Calu3 (cell line): ENCODE measurements around the gene MAGEL2. TPM values are rescaled to one million over a fixed set of nuclear protein-coding genes. Genes with fewer than 3 reads are reported as not detected.

Experiments used
- BruUV-seq: library from RNA; stranded (reverse); fragments of 400-500 nt; replicated peaks from 2 replicates; lab custom pipeline; 2021; lab: Mats Ljungman, UMichigan
- CTCF ChIA-PET: fragments of 300-600 bp; sonication (Branson Sonifier 250); formaldehyde crosslinking; loops from one replicate; lab custom pipeline; 2022; ENCODE audit warnings: antibody characterized with exemption; lab: Charles Lee
- DNase-seq: peaks from one replicate; pipeline ENCODE4 v3.0.0; 2022
- H3K27ac Mint-ChIP-seq: one replicate; pipeline ENCODE4 v1.8.0; 2022; ENCODE audit warnings: mixed read lengths; ENCODE audit not compliant: unreplicated experiment
- H3K27me3 Mint-ChIP-seq: one replicate; pipeline ENCODE4 v1.8.0; 2022; ENCODE audit warnings: mixed read lengths; ENCODE audit not compliant: unreplicated experiment
- H3K36me3 Mint-ChIP-seq: one replicate; pipeline ENCODE4 v1.8.0; 2022; ENCODE audit warnings: mild to moderate bottlenecking, moderate library complexity, mixed read lengths; ENCODE audit not compliant: insufficient read depth, unreplicated experiment
- H3K4me1 Mint-ChIP-seq: one replicate; pipeline ENCODE4 v1.8.0; 2022; ENCODE audit warnings: mild to moderate bottlenecking, low read depth, mixed read lengths; ENCODE audit not compliant: unreplicated experiment
- H3K4me3 Mint-ChIP-seq: one replicate; pipeline ENCODE4 v1.8.0; 2022; ENCODE audit warnings: mild to moderate bottlenecking, low read depth, moderate library complexity, mixed read lengths; ENCODE audit not compliant: unreplicated experiment
- H3K9me3 Mint-ChIP-seq: one replicate; pipeline ENCODE4 v1.8.0; 2022; ENCODE audit warnings: low read depth, mixed read lengths; ENCODE audit not compliant: unreplicated experiment
- intact Hi-C: fragments of 100-400 bp; cut with micrococcal nuclease; formaldehyde crosslinking; loops from one replicate; pipeline ENCODE4 v1.10.0; 2022; ENCODE audit not compliant: unreplicated experiment
- total RNA-seq: library from RNA; stranded (reverse); gene quantifications from 2 replicates; pipeline ENCODE4 v1.2.3, GENCODE V29; 2022
- TF ChIP-seq, protein P1 (sequence below): fragments of 200-600 bp; IDR thresholded peaks from one replicate; pipeline ENCODE4 v1.8.0; 2022; ENCODE audit warnings: antibody characterized with exemption; ENCODE audit not compliant: unreplicated experiment

The MAGEL2 gene
- total RNA-seq, 1 experiment from 2014 or later = not detected

DNA sequence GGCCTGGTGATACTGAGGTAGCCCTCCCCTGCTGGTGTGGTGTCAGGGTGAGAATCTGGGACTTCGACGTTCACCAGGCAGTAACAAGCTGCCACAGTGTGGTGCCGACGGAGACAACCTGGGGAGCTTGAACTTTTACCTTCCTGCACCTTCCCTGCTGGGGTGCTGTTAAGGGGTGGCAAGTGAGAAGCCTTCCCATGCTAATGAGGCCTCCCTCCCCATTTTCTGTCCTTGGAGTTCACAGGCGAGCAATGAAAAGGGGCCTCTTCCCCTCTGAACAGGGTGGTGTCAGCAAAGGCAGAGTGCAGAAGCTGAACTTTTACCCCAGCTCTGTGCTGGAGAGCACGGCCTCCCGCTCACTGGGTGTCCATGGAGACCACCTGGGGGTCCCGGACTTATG lies 13.5 kb downstream of the MAGEL2 start:
- Mint-ChIP-seq H3K9me3 (no peaks in the 10 kb centered on the region), H3K4me3 (no peak overlapping the region), H3K4me1 (no peaks in the 10 kb centered on the region), H3K27ac (no peak overlapping the region), H3K36me3 (no peaks in the 10 kb centered on the region), H3K27me3 (no peaks in the 10 kb centered on the region)
- intact Hi-C loops = no loop called here
- TF ChIP-seq, protein P1, sequence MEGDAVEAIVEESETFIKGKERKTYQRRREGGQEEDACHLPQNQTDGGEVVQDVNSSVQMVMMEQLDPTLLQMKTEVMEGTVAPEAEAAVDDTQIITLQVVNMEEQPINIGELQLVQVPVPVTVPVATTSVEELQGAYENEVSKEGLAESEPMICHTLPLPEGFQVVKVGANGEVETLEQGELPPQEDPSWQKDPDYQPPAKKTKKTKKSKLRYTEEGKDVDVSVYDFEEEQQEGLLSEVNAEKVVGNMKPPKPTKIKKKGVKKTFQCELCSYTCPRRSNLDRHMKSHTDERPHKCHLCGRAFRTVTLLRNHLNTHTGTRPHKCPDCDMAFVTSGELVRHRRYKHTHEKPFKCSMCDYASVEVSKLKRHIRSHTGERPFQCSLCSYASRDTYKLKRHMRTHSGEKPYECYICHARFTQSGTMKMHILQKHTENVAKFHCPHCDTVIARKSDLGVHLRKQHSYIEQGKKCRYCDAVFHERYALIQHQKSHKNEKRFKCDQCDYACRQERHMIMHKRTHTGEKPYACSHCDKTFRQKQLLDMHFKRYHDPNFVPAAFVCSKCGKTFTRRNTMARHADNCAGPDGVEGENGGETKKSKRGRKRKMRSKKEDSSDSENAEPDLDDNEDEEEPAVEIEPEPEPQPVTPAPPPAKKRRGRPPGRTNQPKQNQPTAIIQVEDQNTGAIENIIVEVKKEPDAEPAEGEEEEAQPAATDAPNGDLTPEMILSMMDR = no peak
- BruUV-seq = no TSS peak
- CTCF ChIA-PET = no interaction called here
- DNase-seq = no peak

DNA sequence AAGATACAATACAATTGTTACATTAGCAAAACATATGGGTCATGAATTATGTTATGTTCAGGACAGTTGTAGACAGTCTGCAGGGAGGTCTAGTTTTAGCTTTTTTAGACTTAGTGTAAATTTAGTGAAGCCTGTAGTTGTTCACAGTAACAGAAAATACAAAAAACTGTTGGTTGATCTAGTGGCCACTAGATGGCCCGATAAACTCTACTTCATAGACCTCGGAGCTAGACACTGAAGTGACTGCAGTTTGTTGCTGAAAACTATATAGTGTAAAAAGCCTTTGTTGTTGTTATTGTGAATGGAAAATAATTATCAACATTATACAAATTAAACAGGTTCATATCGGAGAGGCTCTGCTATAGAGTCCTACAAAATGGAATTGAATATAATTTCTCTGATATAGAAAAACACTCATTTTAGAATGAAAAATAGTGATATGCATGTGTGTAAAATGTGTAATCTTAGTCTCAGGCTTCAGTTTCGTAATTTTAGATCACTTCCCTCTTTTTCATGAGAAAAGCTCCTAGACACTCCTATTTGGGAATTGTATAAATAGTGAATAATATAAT lies 18.3 kb downstream of the MAGEL2 start:
- no TSS peak for BruUV-seq
- TF ChIP-seq, protein P1 = no peak
- Mint-ChIP-seq H3K9me3 (no peaks in the 10 kb centered on the region), H3K4me3 (no peak overlapping the region), H3K27ac (no peak overlapping the region), H3K4me1 (no peaks in the 10 kb centered on the region), H3K27me3 (no peaks in the 10 kb centered on the region), H3K36me3 (no peaks in the 10 kb centered on the region)
- intact Hi-C loops = no loop called here
- no peak for DNase-seq
- CTCF ChIA-PET = no interaction called here

DNA sequence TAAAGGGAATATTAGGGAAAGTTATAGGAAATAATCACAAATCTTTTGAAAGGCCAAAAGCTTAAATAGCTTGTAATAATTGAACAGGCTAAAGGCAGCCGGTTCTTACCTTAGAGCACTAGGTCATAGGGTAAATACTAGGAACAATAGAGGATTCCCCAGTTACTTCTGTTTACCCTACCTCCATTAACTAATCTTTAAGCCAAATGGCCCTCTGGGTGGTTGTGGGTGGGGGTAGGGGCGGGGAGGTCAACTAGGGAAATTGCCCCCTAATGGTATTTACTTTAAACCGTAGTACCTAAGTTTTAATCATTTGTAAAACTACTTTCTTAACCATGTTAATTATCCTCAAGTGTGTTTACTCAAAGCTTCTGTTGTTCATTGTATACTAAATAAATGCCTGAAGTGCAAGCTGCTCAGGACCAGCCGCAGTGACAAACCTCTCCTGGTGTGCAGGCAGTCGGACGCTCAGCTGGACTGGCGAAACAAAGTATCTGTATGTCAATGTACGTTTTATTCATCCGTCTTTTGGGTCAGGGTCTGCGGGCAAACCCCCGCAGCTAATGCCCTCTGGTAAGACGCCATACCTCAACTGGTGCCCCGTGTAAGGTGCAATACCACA lies 18.9 kb downstream of the MAGEL2 start:
- DNase-seq = no peak
- Mint-ChIP-seq H3K27me3 (no peaks in the 10 kb centered on the region), H3K27ac (no peak overlapping the region), H3K36me3 (no peaks in the 10 kb centered on the region), H3K4me3 (no peak overlapping the region), H3K9me3 (no peaks in the 10 kb centered on the region), H3K4me1 (no peaks in the 10 kb centered on the region)
- intact Hi-C loops = no loop called here
- no TSS peak for BruUV-seq
- CTCF ChIA-PET = no interaction called here
- TF ChIP-seq, protein P1 = no peak

DNA sequence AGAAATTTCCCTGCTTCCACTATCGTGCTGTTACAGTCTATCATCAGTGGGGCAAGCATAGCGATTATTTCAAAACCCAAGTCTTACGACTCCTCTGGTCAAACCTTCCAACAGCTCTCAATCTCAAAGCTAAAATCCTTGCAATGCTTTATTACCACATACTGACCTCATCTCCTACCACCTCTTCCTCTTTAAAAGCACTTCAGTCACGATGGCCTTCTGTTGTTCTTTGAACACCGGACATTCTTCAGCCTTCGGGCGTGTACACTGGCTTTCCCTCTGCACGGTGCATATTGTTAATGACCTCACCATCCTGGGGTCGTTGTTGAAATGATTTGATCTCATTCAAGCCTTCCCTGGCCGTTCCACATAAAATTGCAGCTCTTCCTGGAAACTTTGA lies 31.1 kb downstream of the MAGEL2 start:
- no peak overlapping the region for H3K27ac Mint-ChIP-seq
- H3K4me1 Mint-ChIP-seq = no peaks in the 10 kb centered on the region
- BruUV-seq = no TSS peak
- CTCF ChIA-PET = no interaction called here
- H3K4me3 Mint-ChIP-seq = no peak overlapping the region
- intact Hi-C loops = no loop called here
- DNase-seq = no peak
- no peaks in the 10 kb centered on the region for H3K36me3 Mint-ChIP-seq
- TF ChIP-seq, protein P1 = no peak
- no peaks in the 10 kb centered on the region for H3K27me3 Mint-ChIP-seq
- peaks cover 6% of the 10 kb centered on the region for H3K9me3 Mint-ChIP-seq
